ENCODE data around the gene RFX4.

The RFX4 gene

DNA sequence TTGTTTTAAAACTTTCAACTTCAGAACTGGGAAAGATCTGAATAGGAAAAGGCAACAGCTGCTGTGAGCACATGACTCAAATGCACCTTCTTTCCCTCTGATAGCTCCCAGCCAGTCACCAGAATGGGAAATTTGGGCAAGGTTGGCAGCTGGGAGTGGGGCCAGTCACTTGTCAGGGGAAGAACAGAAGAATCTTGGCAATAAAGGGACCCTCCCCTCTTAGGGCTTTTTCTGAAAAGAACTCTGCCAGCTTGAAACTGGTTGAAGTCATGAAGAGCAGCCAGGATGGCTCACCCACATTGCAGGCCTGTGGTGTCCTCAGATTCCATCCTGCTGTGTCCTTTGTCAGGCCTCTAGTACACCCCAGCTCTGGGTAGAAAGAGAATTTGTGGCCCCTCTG, 181.4 kb downstream of the RFX4 start:
- no peaks in the 10 kb centered on the region for H3K36me3 ChIP-seq (ENCODE audit: insufficient read depth, low read length)
- no peaks in the 10 kb centered on the region for H3K79me2 ChIP-seq (ENCODE audit: insufficient read depth, low read length)
- H4K20me1 ChIP-seq (ENCODE audit: insufficient read depth, low read length) = no peaks in the 10 kb centered on the region
- no peak overlapping the region for H2AFZ ChIP-seq (ENCODE audit: low read depth, low read length)
- H3K9me3 ChIP-seq (ENCODE audit: insufficient read depth, low read length, severe bottlenecking) = no peaks in the 10 kb centered on the region
- H3K9ac ChIP-seq (ENCODE audit: low read depth, low read length) = no peak overlapping the region
- no peaks in the 10 kb centered on the region for H3K27me3 ChIP-seq (ENCODE audit: insufficient read depth, low read length, poor library complexity)
- TF ChIP-seq, protein P1, sequence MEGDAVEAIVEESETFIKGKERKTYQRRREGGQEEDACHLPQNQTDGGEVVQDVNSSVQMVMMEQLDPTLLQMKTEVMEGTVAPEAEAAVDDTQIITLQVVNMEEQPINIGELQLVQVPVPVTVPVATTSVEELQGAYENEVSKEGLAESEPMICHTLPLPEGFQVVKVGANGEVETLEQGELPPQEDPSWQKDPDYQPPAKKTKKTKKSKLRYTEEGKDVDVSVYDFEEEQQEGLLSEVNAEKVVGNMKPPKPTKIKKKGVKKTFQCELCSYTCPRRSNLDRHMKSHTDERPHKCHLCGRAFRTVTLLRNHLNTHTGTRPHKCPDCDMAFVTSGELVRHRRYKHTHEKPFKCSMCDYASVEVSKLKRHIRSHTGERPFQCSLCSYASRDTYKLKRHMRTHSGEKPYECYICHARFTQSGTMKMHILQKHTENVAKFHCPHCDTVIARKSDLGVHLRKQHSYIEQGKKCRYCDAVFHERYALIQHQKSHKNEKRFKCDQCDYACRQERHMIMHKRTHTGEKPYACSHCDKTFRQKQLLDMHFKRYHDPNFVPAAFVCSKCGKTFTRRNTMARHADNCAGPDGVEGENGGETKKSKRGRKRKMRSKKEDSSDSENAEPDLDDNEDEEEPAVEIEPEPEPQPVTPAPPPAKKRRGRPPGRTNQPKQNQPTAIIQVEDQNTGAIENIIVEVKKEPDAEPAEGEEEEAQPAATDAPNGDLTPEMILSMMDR (IDR thresholded peaks at IDR 0.05; ENCODE audit: borderline replicate concordance, extremely low read depth, low read length, poor library complexity, severe bottlenecking) = no peak
- TF ChIP-seq EZH2 (IDR thresholded peaks at IDR 0.05; ENCODE audit: borderline replicate concordance, low read depth, low read length, severe bottlenecking) = no peak
- H3K4me3 ChIP-seq (ENCODE audit: low read depth in 1 of 2, low read length in 2 of 2) = no peak overlapping the region
- H3K4me1 ChIP-seq (ENCODE audit: insufficient read depth, low read length) = peaks cover 16% of the 10 kb centered on the region
- ATAC-seq (ENCODE audit: insufficient read depth, low read depth) = no peak
- H3K4me2 ChIP-seq (ENCODE audit: insufficient read depth, low read length) = no peak overlapping the region
- DNase-seq = no peak
- no peak overlapping the region for H3K27ac ChIP-seq (ENCODE audit: low read length)

GRCh38 chr12:106764738-106765137, 181.9 kb downstream of the RFX4 start:
- Histone ChIP-seq H4K20me1 (ENCODE audit: insufficient read depth, low read length) (no peaks in the 10 kb centered on the region), H3K4me2 (ENCODE audit: insufficient read depth, low read length) (no peak overlapping the region), H3K36me3 (ENCODE audit: insufficient read depth, low read length) (no peaks in the 10 kb centered on the region), H3K27me3 (ENCODE audit: insufficient read depth, low read length, poor library complexity) (no peaks in the 10 kb centered on the region), H3K27ac (ENCODE audit: low read length) (no peak overlapping the region), H3K9me3 (ENCODE audit: insufficient read depth, low read length, severe bottlenecking) (no peaks in the 10 kb centered on the region), H3K79me2 (ENCODE audit: insufficient read depth, low read length) (no peaks in the 10 kb centered on the region), H3K4me1 (ENCODE audit: insufficient read depth, low read length) (peaks cover 11% of the 10 kb centered on the region), H3K4me3 (ENCODE audit: low read depth in 1 of 2, low read length in 2 of 2) (no peak overlapping the region), H3K9ac (ENCODE audit: low read depth, low read length) (no peak overlapping the region), H2AFZ (ENCODE audit: low read depth, low read length) (no peak overlapping the region)
- no peak for TF ChIP-seq EZH2 (IDR thresholded peaks at IDR 0.05; ENCODE audit: borderline replicate concordance, low read depth, low read length, severe bottlenecking)
- TF ChIP-seq, protein P1 (IDR thresholded peaks at IDR 0.05; ENCODE audit: borderline replicate concordance, extremely low read depth, low read length, poor library complexity, severe bottlenecking) = no peak
- DNase-seq = no peak
- no peak for ATAC-seq (ENCODE audit: insufficient read depth, low read depth)

GRCh38 chr12:106766393-106766826, 183.6 kb downstream of the RFX4 start:
- H3K79me2 ChIP-seq (ENCODE audit: insufficient read depth, low read length) = no peaks in the 10 kb centered on the region
- no peak for DNase-seq
- no peak overlapping the region for H2AFZ ChIP-seq (ENCODE audit: low read depth, low read length)
- no peak for TF ChIP-seq EZH2 (IDR thresholded peaks at IDR 0.05; ENCODE audit: borderline replicate concordance, low read depth, low read length, severe bottlenecking)
- TF ChIP-seq, protein P1 (IDR thresholded peaks at IDR 0.05; ENCODE audit: borderline replicate concordance, extremely low read depth, low read length, poor library complexity, severe bottlenecking) = no peak
- H3K9ac ChIP-seq (ENCODE audit: low read depth, low read length) = no peak overlapping the region
- H3K27ac ChIP-seq (ENCODE audit: low read length) = no peak overlapping the region
- H3K27me3 ChIP-seq (ENCODE audit: insufficient read depth, low read length, poor library complexity) = no peaks in the 10 kb centered on the region
- H4K20me1 ChIP-seq (ENCODE audit: insufficient read depth, low read length) = no peaks in the 10 kb centered on the region
- H3K4me1 ChIP-seq (ENCODE audit: insufficient read depth, low read length) = no peaks in the 10 kb centered on the region
- H3K36me3 ChIP-seq (ENCODE audit: insufficient read depth, low read length) = no peaks in the 10 kb centered on the region
- no peak for ATAC-seq (ENCODE audit: insufficient read depth, low read depth)
- no peak overlapping the region for H3K4me3 ChIP-seq (ENCODE audit: low read depth in 1 of 2, low read length in 2 of 2)
- H3K4me2 ChIP-seq (ENCODE audit: insufficient read depth, low read length) = no peak overlapping the region
- no peaks in the 10 kb centered on the region for H3K9me3 ChIP-seq (ENCODE audit: insufficient read depth, low read length, severe bottlenecking)

- H3K4me1 ChIP-seq (ENCODE audit: insufficient read depth, low read length) = no peaks in the 10 kb centered on the region
- DNase-seq = no peak
- H3K36me3 ChIP-seq (ENCODE audit: insufficient read depth, low read length) = no peaks in the 10 kb centered on the region
- ATAC-seq (ENCODE audit: insufficient read depth, low read depth) = no peak
- H3K9ac ChIP-seq (ENCODE audit: low read depth, low read length) = no peak overlapping the region
- no peaks in the 10 kb centered on the region for H4K20me1 ChIP-seq (ENCODE audit: insufficient read depth, low read length)
- no peak overlapping the region for H3K27ac ChIP-seq (ENCODE audit: low read length)
- H3K4me2 ChIP-seq (ENCODE audit: insufficient read depth, low read length) = no peak overlapping the region
- no peaks in the 10 kb centered on the region for H3K27me3 ChIP-seq (ENCODE audit: insufficient read depth, low read length, poor library complexity)
- no peaks in the 10 kb centered on the region for H3K9me3 ChIP-seq (ENCODE audit: insufficient read depth, low read length, severe bottlenecking)
- no peak overlapping the region for H2AFZ ChIP-seq (ENCODE audit: low read depth, low read length)
- H3K79me2 ChIP-seq (ENCODE audit: insufficient read depth, low read length) = no peaks in the 10 kb centered on the region
- H3K4me3 ChIP-seq (ENCODE audit: low read depth in 1 of 2, low read length in 2 of 2) = no peak overlapping the region
- no peak for TF ChIP-seq EZH2 (IDR thresholded peaks at IDR 0.05; ENCODE audit: borderline replicate concordance, low read depth, low read length, severe bottlenecking)
- TF ChIP-seq, protein P1 (IDR thresholded peaks at IDR 0.05; ENCODE audit: borderline replicate concordance, extremely low read depth, low read length, poor library complexity, severe bottlenecking) = no peak
Measured at GRCh38 chr12:106767206-106767605, 184.4 kb downstream of the RFX4 start.
